ENCODE data around the gene SGMS1. TPM values are rescaled to one million over a fixed set of nuclear protein-coding genes. Genes with fewer than 3 reads are reported as not detected.
A peak's percentile ranks its signal among the peaks of the same experiment; 100 is the strongest.

Gene SGMS1
- total RNA-seq, 2 experiments from 2014 or later: 24.8 to 25.2 TPM

DNA sequence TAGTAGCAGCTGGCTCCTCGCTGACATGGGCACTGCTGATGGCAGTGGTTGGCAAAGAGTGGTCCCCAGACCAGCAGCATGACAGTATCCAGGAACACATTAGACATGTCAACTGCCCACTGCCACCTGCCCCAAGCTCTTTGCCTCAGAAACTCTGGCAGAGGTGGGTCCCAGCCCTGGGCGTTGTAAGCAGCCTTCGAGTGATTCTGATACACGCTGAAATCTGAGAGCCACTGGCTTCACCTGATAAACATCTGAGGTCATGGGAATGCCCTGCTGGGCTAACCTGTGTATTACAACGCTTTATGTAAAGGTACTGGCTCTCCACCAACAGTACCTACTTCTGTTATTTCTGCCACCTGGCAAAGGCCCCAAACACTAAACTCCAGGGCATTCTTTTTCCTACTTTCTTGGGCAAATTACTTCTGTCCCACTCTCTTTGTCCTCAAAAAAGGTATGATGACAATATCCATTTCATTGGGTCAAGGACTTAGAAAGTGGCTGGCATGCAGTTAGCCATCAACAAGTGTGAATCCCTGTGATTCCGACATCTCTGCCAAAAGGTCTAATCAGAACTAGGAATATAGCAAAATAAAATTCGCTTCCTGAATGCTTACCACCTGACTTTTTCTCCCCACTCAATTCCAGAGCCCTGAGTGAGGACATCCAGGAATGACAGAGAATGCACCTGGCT lies 9.2 kb downstream of the SGMS1 start:
- H3K27ac Mint-ChIP-seq: no peak overlapping the region
- peak in 2 of 14 experiments; percentile 49 to 59 for DNase-seq
- CTCF ChIA-PET: no interaction called here

DNA sequence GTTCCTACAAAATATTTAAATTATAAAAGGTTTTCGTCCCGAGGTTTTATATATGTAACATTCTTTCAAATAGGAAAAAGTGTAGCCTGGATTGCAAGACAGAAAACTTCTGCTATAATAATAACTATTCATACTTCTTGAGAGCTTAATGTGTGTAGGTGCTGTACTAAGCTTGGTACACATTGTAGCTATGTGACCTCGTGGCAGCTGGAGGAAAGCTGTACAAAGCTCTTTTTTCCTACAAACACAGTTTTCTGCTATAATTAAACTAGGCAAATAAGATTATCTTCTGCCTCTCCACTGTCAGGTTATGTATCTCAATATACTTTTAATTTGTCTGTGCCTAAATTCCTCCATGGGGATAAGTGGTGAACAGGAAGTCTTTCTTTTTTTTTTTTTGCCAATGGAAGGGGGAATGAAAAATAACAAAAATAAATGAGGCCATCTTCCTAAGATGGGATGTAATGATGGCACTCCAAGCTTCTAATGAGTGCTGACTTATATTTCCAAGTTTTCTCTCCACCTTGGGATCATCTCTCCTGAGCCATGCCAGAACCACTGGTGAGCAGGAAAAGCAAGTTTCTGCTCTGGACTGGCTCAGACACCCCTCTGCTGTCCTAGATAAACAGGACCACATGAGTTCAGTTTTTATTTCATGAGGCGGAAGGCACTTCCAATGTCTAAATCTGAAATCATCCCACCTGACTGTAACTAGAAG lies 9.9 kb downstream of the SGMS1 start:
- H3K36me3 Mint-ChIP-seq (ENCODE audit: low read depth): no peaks in the 10 kb centered on the region
- no peak overlapping the region for H3K4me3 Mint-ChIP-seq
- no peak for ATAC-seq (ENCODE audit: poor library complexity)
- Histone ChIP-seq H3K27ac (ENCODE audit: low read depth in 1 of 2, low read length in 2 of 2) (no peak overlapping the region), H3K4me3 (ENCODE audit: low read length) (no peak overlapping the region), H3K9me3 (ENCODE audit: control insufficient read depth in 1 of 2, insufficient read depth in 1 of 2, low read length in 2 of 2) (no peaks in the 10 kb centered on the region), H3K36me3 (ENCODE audit: insufficient read depth, low read length) (no peaks in the 10 kb centered on the region), H3K4me1 (ENCODE audit: insufficient read depth, low read length) (peaks cover 29% of the 10 kb centered on the region), H3K27me3 (ENCODE audit: control insufficient read depth in 1 of 2, insufficient read depth in 2 of 2, low read length in 2 of 2) (no peaks in the 10 kb centered on the region)
- CTCF ChIA-PET: interaction anchor here (1.1 kb wide), 1 partner anchor 8 kb away, joined by 3 read pairs; no protein-coding TSS in a partner anchor
- DNase-seq: no peak
- H3K9me3 Mint-ChIP-seq: no peaks in the 10 kb centered on the region
- TF ChIP-seq, protein P1, sequence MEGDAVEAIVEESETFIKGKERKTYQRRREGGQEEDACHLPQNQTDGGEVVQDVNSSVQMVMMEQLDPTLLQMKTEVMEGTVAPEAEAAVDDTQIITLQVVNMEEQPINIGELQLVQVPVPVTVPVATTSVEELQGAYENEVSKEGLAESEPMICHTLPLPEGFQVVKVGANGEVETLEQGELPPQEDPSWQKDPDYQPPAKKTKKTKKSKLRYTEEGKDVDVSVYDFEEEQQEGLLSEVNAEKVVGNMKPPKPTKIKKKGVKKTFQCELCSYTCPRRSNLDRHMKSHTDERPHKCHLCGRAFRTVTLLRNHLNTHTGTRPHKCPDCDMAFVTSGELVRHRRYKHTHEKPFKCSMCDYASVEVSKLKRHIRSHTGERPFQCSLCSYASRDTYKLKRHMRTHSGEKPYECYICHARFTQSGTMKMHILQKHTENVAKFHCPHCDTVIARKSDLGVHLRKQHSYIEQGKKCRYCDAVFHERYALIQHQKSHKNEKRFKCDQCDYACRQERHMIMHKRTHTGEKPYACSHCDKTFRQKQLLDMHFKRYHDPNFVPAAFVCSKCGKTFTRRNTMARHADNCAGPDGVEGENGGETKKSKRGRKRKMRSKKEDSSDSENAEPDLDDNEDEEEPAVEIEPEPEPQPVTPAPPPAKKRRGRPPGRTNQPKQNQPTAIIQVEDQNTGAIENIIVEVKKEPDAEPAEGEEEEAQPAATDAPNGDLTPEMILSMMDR (IDR thresholded peaks at IDR 0.05): no peak
- peaks cover 79% of the 10 kb centered on the region for H3K4me1 Mint-ChIP-seq (ENCODE audit: low read depth)
- no peak overlapping the region for H3K27ac Mint-ChIP-seq
- POLR2A ChIA-PET: interaction anchor here (0.6 to 2.2 kb wide), 3 partner anchors 8 to 69 kb away, joined by 3 to 10 read pairs (median 7); partner anchors contain the start of gene SGMS1
- no peaks in the 10 kb centered on the region for H3K27me3 Mint-ChIP-seq
- intact Hi-C loops (cut with DNase I, micrococcal nuclease): no loop called here

More for the DNA sequence above, 9.2 kb downstream of the SGMS1 start:
- H3K9me3 ChIP-seq (ENCODE audit: control insufficient read depth in 1 of 2, insufficient read depth in 1 of 2, low read length in 2 of 2): no peaks in the 10 kb centered on the region
- intact Hi-C loops (cut with DNase I, micrococcal nuclease): no loop called here
- peak; percentile 73 for ATAC-seq (ENCODE audit: poor library complexity)
- H3K36me3 Mint-ChIP-seq (ENCODE audit: low read depth): no peaks in the 10 kb centered on the region
- H3K4me3 ChIP-seq (ENCODE audit: low read length): no peak overlapping the region
- no peaks in the 10 kb centered on the region for H3K9me3 Mint-ChIP-seq
- POLR2A ChIA-PET: interaction anchor here (0.6 to 2.2 kb wide), 3 partner anchors 7 to 36 kb away, joined by 3 to 7 read pairs (median 5); no protein-coding TSS in a partner anchor
- peak overlapping the region; percentile 5 for H3K4me3 Mint-ChIP-seq
- H3K27me3 ChIP-seq (ENCODE audit: control insufficient read depth in 1 of 2, insufficient read depth in 2 of 2, low read length in 2 of 2): no peaks in the 10 kb centered on the region
- no peaks in the 10 kb centered on the region for H3K27me3 Mint-ChIP-seq
- peaks cover 85% of the 10 kb centered on the region for H3K4me1 Mint-ChIP-seq (ENCODE audit: low read depth)
- no peaks in the 10 kb centered on the region for H3K36me3 ChIP-seq (ENCODE audit: insufficient read depth, low read length)
- TF ChIP-seq, protein P1 (IDR thresholded peaks at IDR 0.05): no peak
- H3K27ac ChIP-seq (ENCODE audit: low read depth in 1 of 2, low read length in 2 of 2): no peak overlapping the region
- H3K4me1 ChIP-seq (ENCODE audit: insufficient read depth, low read length): peaks cover 35% of the 10 kb centered on the region

GRCh38 chr10:50613150-50613549 lies 10.6 kb downstream of the SGMS1 start:
- ATAC-seq (ENCODE audit: poor library complexity): no peak
- H3K4me3 Mint-ChIP-seq: no peak overlapping the region
- H3K9me3 ChIP-seq (ENCODE audit: control insufficient read depth in 1 of 2, insufficient read depth in 1 of 2, low read length in 2 of 2): no peaks in the 10 kb centered on the region
- H3K27me3 ChIP-seq (ENCODE audit: control insufficient read depth in 1 of 2, insufficient read depth in 2 of 2, low read length in 2 of 2): no peaks in the 10 kb centered on the region
- TF ChIP-seq, protein P1 (IDR thresholded peaks at IDR 0.05): no peak
- no peaks in the 10 kb centered on the region for H3K36me3 ChIP-seq (ENCODE audit: insufficient read depth, low read length)
- intact Hi-C loops (cut with DNase I, micrococcal nuclease): no loop called here
- H3K27ac ChIP-seq (ENCODE audit: low read depth in 1 of 2, low read length in 2 of 2): no peak overlapping the region
- H3K4me1 Mint-ChIP-seq (ENCODE audit: low read depth): peaks cover 79% of the 10 kb centered on the region
- POLR2A ChIA-PET: interaction anchor here (2.1 to 2.2 kb wide), 2 partner anchors 9 to 11 kb away, joined by 7 to 10 read pairs; partner anchors contain the start of gene SGMS1
- no peak overlapping the region for H3K4me3 ChIP-seq (ENCODE audit: low read length)
- no peak for DNase-seq
- no peak overlapping the region for H3K27ac Mint-ChIP-seq
- H3K36me3 Mint-ChIP-seq (ENCODE audit: low read depth): no peaks in the 10 kb centered on the region
- H3K9me3 Mint-ChIP-seq: no peaks in the 10 kb centered on the region
- CTCF ChIA-PET: interaction anchor here (1.1 kb wide), 1 partner anchor 9 kb away, joined by 3 read pairs; no protein-coding TSS in a partner anchor
- H3K4me1 ChIP-seq (ENCODE audit: insufficient read depth, low read length): peaks cover 24% of the 10 kb centered on the region
- no peaks in the 10 kb centered on the region for H3K27me3 Mint-ChIP-seq

Data from CD4-positive, alpha-beta T cell (primary cell).